ENCODE results near the gene GABRG3. TPM values are rescaled to one million over a fixed set of nuclear protein-coding genes. Genes with fewer than 3 reads are reported as not detected.
A peak's percentile ranks its signal among the peaks of the same experiment; 100 is the strongest.
"Not testable (repeated sequence)": the region's sequence is repeated elsewhere in the genome, so short reads cannot be mapped to it uniquely, and the experiment has no call there.

Gene GABRG3
- total RNA-seq, 1 experiment from 2014 or later: 0.20 TPM

- no peak for DNase-seq (ENCODE audit: extremely low read depth, low read depth)
Observed at GRCh38 chr15:27170851-27171250, 199.9 kb downstream of the GABRG3 start.

- peak; percentile 58 for DNase-seq (ENCODE audit: extremely low read depth, low read depth)
Observed at GRCh38 chr15:27172821-27173220, 201.8 kb downstream of the GABRG3 start.

GRCh38 chr15:27175472-27176153, 204.6 kb downstream of the GABRG3 start:
- DNase-seq (ENCODE audit: extremely low read depth, low read depth): no peak

- no peak for DNase-seq (ENCODE audit: extremely low read depth, low read depth)
Observed at GRCh38 chr15:27176785-27177406, 205.9 kb downstream of the GABRG3 start.

- no peak for DNase-seq (ENCODE audit: extremely low read depth, low read depth)
Observed at GRCh38 chr15:27179789-27180188, 208.8 kb downstream of the GABRG3 start.

GRCh38 chr15:27182561-27183110, 211.7 kb downstream of the GABRG3 start:
- no peak for DNase-seq (ENCODE audit: extremely low read depth, low read depth)

- DNase-seq (ENCODE audit: extremely low read depth, low read depth): no peak
Observed at GRCh38 chr15:27183201-27183600, 212.2 kb downstream of the GABRG3 start.

- not testable (repeated sequence) for DNase-seq (ENCODE audit: extremely low read depth, low read depth)
Observed at GRCh38 chr15:27191515-27191914, 220.5 kb downstream of the GABRG3 start.

- DNase-seq (ENCODE audit: extremely low read depth, low read depth): no peak
Observed at GRCh38 chr15:27196691-27197090, 225.7 kb downstream of the GABRG3 start.

- DNase-seq (ENCODE audit: extremely low read depth, low read depth): no peak
Observed at GRCh38 chr15:27201425-27201824, 230.4 kb downstream of the GABRG3 start.

GRCh38 chr15:27210176-27210575, 239.2 kb downstream of the GABRG3 start:
- DNase-seq (ENCODE audit: extremely low read depth, low read depth): no peak

- DNase-seq (ENCODE audit: extremely low read depth, low read depth): no peak
Observed at GRCh38 chr15:27214032-27214431, 243.1 kb downstream of the GABRG3 start.

- DNase-seq (ENCODE audit: extremely low read depth, low read depth): no peak
Observed at GRCh38 chr15:27214961-27215360, 244.0 kb downstream of the GABRG3 start.

GRCh38 chr15:27218426-27218825, 247.4 kb downstream of the GABRG3 start:
- DNase-seq (ENCODE audit: extremely low read depth, low read depth): no peak

GRCh38 chr15:27219636-27220035, 248.7 kb downstream of the GABRG3 start:
- no peak for DNase-seq (ENCODE audit: extremely low read depth, low read depth)

GRCh38 chr15:27220199-27220598, 249.2 kb downstream of the GABRG3 start:
- no peak for DNase-seq (ENCODE audit: extremely low read depth, low read depth)

GRCh38 chr15:27222479-27222878, 251.5 kb downstream of the GABRG3 start:
- peak; percentile 46 for DNase-seq (ENCODE audit: extremely low read depth, low read depth)

- no peak for DNase-seq (ENCODE audit: extremely low read depth, low read depth)
Observed at GRCh38 chr15:27223179-27223578, 252.2 kb downstream of the GABRG3 start.

GRCh38 chr15:27231811-27232210, 260.8 kb downstream of the GABRG3 start:
- DNase-seq (ENCODE audit: extremely low read depth, low read depth): no peak

- no peak for DNase-seq (ENCODE audit: extremely low read depth, low read depth)
Observed at GRCh38 chr15:27232876-27233275, 261.9 kb downstream of the GABRG3 start.

GRCh38 chr15:27234593-27234992, 263.6 kb downstream of the GABRG3 start:
- no peak for DNase-seq (ENCODE audit: extremely low read depth, low read depth)

- DNase-seq (ENCODE audit: extremely low read depth, low read depth): no peak
Observed at GRCh38 chr15:27235161-27235560, 264.2 kb downstream of the GABRG3 start.
